8988T (cell line): ENCODE data around the gene CCDC34.

Experiments
- DNase-seq: peaks from one replicate; pipeline ENCODE4 v3.0.0; 2011

CCDC34 gene

DNA sequence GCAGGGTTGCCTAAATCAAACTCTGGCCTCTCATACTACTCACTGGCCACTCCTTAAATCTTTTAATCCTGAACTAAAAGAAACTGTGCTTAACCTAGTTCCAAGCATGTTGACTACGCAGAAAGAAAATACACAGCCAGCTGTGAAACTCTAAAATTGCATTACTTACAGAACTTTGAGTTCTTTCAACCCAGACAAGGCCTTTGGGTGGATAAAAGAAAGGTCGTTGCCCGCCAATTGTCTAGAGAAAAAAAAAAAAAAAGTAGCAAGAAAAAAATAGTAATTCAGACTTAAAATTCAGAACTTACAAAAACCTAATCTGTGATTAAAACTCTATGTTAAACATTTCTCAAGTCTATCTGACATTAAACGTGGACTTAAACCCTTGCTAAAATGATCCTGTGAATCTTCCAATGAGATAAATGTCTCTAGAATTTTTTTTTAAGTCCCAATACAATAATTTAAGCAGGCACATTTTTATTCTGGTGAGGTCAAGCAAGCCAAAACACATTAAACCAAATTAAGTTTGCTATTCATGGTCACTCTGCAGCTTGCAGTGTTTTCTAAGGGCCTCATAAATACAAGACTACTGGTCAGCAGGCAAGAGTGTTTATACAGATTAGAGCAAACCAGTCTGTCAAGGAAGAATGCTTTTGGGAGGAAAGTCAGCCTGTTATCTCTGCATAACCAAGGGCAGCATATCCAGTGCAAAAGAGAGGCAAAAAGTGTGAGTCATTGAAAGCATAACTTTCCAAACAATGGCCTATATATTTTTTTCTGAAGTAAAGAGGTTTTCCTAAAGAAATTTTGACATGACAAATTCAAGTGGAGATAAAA is 29.5 kb upstream of the CCDC34 start:
- DNase-seq = no peak

DNA sequence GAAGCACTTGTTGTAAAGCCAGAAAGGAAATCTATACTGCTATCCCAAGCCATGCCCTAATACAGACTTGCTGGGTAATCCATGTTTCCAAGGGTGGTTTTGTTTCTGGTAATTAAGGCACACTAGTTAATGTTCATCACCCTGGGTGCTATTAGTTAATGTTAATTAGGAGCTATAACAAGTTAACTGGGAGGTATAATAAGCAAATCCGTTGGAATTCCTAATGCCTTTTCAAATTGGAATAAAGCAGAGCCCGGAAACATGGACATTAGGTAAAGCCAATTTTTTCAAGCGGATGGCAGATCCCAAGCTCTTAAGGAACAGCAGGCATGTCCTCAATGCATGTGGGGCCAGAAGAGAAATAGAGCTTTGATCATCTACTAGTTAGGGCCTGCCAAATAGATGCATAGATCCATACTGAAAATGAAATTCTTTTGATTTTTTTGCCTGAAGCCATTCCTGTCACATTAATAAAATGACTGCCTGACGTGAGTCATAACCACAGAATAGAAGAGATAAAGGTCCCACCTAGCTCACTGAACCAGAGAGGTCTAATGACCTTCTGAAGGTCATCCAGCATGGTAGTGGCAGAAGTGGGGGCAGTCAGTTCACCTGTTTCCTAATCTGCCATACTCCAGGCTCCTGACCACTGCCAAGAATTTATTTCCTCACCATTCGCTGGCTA is 28.5 kb upstream of the CCDC34 start:
- no peak for DNase-seq

DNA sequence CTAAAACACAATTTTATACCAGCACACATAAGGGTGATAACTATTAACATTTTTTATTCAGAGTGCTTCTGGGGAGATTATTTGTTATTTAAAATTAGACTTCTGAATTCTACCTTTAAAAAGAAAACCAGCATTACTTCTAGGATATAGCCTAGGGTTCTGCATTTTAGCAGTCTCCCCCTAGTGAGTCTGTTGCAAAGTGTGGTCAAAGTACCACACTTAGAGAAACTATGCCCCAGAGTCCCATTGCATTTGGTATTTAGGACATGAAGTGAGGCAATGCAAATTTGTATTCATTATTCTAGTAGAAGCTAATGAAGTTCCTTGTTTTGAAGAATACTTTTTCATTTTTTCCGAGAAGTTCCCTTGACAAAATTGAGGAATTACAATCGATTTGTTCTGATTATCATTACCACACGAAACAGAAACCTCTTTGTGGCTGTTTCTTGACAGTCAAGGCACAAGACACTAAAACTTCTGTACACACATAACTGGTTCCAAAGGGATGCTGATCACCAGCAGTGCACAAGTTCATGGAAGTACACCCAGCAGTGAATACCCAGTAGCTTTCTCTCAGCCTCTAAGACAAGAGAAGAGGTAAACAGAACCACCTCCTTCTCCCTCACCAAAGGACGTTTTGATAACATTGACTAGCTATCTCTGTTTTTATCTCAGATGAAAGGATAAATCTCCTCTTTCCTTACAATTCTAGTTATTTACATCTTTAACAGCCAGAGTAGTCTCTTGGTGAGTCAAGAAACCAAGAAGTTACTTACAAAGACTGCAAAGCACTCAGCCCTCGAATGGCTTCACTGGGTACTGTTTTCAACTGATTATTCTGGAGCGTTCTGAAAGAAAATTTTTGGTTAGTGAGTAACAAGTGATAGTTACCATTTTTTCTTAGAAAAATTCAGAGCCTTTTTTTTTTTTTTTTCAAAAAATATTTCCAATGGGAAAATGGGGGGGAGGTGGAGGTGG is 27.6 kb upstream of the CCDC34 start:
- DNase-seq = no peak

- no peak for DNase-seq
Measured at GRCh38 chr11:27388869-27389268, 25.9 kb upstream of the CCDC34 start.

DNA sequence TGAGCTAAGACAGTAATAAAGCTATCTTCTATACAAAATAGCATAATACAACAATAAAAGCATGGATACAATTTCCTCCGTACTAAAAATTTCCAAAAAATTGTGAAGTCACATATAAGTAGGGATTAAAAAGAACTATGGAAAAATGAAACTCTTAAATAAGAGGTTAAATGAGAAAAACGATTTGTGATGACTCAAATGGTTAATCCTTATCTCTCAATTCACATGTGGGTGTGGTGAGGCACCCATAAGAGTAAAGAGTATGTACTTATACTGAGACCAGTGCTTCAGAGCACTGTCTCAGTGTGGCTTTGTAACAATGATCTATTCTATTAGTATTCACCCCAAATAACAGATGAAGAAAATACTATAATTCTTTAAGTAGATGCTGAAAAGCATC is 25.0 kb upstream of the CCDC34 start:
- DNase-seq = no peak

DNA sequence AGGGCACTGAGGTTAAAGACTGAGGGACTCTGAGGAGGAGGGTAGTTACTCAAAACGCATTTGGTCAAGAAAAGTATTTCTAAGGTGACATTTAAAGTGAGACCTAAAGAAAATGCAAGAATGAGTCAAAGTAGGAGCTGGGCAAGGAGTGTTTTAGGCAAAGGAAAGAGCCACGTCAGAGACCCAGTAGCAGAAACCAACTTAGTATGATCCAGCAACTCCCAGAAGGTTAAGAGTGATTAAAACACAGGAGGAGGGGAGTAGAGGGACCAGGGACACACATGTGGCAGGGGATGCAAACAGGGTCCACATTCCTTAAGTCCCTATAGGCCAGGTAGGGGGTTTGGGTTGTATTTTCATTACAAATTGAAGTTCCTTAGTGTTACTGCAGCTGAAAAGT is 24.3 kb upstream of the CCDC34 start:
- DNase-seq = no peak

- DNase-seq = no peak
Measured at GRCh38 chr11:27386181-27386845, 23.3 kb upstream of the CCDC34 start.

- DNase-seq = no peak
Measured at GRCh38 chr11:27385245-27385644, 22.2 kb upstream of the CCDC34 start.

DNA sequence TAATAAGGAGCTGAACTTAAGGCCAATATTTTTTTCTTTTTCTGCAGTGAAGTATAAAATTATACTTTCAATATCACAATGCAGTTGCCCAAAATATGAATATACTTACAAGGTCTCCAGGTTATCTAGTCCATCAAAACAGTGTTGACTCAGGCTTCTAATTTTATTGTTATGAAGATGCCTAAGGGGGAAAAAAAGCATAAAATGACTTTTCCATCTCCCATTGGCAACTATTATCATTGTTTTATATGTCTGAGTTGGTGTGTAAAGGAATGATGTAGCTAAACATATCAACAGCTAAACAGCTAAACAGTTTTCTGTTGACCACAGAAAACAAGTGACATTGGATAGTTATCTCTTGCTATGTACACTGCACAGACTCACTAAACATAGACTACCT is 21.2 kb upstream of the CCDC34 start:
- DNase-seq = no peak

GRCh38 chr11:27383645-27384044 is 20.6 kb upstream of the CCDC34 start:
- no peak for DNase-seq

DNA sequence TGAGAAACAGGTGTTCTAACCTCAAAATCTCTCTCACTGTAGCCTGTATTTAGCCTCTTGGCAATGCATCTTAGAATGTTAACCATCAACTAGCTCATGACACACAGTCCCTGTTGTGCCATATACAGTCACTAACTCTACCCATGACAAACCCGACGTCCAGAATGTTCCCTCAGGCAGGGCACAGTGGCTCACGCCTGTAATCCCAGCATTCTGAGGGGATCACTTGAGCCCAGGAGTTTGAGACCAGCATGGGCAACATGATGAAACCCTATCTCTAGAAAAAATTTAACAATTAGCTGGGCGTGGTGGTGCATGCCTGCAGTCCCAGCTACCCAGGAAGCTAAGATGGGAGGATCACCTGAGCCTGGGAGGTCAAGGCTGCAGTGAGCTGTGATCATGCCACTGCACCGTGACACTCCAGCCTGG is 18.2 kb upstream of the CCDC34 start:
- no peak for DNase-seq

DNA sequence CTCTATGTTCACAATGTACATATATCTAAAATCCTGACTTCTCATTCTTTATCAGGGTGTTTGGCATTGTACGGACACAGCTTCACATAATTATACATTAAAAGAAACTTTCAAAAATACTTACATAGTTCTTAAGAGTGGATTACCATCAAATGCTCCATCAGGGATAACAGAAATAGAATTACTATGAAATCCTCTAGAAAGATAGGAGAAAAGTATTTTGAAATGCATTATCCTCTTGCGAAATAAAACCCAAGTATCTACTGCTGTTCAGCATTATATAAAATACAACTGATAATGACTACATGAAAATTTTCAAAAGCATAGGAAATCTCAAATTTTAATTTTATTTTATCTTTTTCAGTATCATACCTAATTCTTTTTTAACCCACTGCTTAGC is 17.8 kb upstream of the CCDC34 start:
- DNase-seq = no peak

GRCh38 chr11:27379449-27379848 is 16.4 kb upstream of the CCDC34 start:
- DNase-seq = no peak

GRCh38 chr11:27375370-27375769 is 12.4 kb upstream of the CCDC34 start:
- DNase-seq = no peak

DNA sequence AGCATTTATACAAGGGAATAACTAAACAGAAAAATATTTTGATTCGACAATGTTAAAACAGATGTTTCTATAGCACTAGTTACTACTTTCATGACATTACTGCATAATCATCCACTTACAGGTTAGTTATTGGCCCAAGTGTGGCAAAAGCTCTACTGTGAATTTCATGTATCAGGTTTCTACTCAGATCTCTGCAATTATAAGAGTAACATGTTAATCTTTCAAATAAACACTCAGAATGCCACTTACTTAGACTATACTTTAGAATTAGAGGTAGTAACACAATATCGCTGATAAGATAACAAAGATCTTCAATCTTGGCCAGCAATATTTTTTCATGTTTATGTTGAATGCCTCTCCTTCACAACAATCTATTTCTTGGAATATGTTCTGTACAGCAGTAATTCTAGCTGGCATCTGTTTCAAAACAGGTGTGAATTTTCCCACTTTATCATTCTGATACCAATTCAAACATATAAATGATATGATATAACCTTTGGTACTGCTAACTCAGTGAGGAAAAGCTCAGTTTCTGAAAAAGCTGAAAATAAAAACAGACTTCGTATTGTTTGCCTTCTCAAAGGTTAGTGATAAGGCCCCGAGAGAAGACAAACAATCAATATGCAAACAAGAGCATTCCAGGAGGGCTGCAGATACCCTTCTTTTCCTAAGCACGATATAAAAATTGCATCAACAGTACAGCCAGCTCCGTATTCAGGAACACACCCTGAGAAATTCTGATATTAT is 11.0 kb upstream of the CCDC34 start:
- no peak for DNase-seq

- no peak for DNase-seq
Measured at GRCh38 chr11:27373392-27373791, 10.4 kb upstream of the CCDC34 start.

DNA sequence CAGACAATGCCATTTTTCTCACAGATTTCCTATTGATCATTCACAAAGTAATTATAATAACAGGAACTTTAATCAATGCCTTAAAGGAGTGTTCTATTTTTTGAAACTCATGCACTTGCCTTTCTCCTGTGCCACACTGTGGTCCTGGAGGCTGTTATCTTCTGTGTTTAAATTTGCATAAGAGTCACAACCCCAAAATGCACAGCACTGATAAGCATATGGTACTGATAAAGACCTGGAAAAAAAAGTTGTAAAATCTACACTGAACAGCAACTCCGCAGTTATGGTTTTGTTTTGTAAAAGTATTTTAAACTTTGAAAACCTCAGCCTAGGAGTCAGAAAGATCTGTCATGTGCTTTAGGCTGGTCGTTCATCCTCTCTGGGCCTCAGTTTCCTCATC is 9.1 kb upstream of the CCDC34 start:
- DNase-seq = no peak

DNA sequence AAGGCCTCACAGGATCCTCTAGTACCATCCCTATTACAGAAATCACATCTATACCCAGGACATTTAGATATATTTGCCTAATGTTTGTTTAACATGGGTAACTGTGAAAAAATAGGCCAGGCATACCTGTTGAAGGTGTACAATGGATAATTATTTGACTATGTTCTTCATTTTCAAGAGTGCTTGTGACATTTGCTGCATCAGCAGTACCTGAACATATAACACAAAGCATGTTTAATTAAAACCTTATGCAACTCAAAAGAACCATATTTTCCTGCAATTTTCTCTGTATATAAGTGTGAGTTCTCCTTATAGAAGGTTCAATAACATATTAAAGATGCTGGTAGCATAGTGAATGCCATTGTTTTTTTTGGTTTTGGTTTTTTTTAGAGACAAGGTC is 8.5 kb upstream of the CCDC34 start:
- DNase-seq = no peak

DNA sequence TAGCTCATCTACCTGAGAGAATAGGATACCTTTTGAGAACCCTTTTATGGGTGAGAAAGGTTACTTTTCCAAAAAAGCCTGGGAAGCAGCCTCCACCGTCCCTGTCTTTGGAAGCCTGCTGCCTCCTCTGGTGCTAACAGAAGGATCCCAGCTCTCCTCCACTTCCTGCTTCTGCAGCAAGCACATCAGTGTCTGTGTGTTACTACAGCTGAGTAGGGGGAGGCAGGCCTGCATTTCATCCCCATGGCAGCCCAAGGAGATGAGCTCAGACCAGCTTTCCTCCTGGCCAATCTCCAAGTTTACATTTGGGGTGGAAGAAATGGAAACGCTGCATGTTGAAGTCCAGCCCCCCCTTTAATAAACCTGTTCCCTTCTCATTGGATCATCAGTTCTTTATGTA is 7.4 kb upstream of the CCDC34 start:
- DNase-seq = no peak

GRCh38 chr11:27367881-27368280 is 4.9 kb upstream of the CCDC34 start:
- no peak for DNase-seq

- no peak for DNase-seq
Measured at GRCh38 chr11:27363576-27364117, 632 bp upstream of the CCDC34 start.
